GM12873 (cell line): Measurements from ENCODE around the gene PHLDA1.
A peak's percentile ranks its signal among the peaks of the same experiment; 100 is the strongest.

Source experiments
- TF ChIP-seq, protein P1 (sequence below): IDR thresholded peaks from 2 replicates; pipeline ENCODE4 v1.5.1; 2012; ENCODE audit warnings: low read depth, mild to moderate bottlenecking, moderate library complexity, low read length, control low read depth; ENCODE audit not compliant: insufficient read depth; ENCODE audit errors: missing control alignments

Gene PHLDA1

DNA sequence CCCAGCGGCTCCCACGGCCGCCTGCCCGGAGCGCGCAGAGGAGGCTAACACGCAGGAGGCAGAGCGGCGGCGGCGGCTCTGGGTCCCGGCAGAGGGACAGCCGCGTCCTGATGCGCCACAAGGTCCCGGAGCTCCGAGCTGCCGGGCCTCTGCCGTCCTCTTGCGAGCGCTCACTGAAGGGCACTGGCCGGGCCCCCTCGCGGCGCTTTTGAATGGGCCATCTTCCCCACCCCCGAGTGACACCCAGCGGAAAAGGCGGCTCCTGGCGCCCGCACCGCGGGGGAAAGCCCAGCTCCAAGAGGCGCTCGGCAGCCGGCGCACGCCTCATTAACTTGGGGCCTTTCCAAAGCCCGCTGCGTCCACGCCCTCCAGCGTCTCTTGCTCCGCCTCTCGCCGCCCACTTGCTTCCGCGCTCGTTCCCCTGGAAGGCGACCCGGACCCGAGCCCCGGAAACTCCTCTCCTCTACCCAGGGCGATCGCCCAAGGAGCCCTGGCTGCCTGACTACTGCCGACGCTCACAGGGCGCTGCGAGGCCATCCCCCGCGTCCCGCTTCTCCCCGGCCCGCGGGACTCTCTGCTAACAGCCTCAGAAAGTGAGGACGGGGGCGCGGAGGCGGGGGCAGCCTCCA is at the start of gene PHLDA1:
Gene PHLDA1, minus strand, starts transcription at position 363 of the 629 bp plus-strand sequence.
- TF ChIP-seq, protein P1, sequence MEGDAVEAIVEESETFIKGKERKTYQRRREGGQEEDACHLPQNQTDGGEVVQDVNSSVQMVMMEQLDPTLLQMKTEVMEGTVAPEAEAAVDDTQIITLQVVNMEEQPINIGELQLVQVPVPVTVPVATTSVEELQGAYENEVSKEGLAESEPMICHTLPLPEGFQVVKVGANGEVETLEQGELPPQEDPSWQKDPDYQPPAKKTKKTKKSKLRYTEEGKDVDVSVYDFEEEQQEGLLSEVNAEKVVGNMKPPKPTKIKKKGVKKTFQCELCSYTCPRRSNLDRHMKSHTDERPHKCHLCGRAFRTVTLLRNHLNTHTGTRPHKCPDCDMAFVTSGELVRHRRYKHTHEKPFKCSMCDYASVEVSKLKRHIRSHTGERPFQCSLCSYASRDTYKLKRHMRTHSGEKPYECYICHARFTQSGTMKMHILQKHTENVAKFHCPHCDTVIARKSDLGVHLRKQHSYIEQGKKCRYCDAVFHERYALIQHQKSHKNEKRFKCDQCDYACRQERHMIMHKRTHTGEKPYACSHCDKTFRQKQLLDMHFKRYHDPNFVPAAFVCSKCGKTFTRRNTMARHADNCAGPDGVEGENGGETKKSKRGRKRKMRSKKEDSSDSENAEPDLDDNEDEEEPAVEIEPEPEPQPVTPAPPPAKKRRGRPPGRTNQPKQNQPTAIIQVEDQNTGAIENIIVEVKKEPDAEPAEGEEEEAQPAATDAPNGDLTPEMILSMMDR = peak; percentile 50

DNA sequence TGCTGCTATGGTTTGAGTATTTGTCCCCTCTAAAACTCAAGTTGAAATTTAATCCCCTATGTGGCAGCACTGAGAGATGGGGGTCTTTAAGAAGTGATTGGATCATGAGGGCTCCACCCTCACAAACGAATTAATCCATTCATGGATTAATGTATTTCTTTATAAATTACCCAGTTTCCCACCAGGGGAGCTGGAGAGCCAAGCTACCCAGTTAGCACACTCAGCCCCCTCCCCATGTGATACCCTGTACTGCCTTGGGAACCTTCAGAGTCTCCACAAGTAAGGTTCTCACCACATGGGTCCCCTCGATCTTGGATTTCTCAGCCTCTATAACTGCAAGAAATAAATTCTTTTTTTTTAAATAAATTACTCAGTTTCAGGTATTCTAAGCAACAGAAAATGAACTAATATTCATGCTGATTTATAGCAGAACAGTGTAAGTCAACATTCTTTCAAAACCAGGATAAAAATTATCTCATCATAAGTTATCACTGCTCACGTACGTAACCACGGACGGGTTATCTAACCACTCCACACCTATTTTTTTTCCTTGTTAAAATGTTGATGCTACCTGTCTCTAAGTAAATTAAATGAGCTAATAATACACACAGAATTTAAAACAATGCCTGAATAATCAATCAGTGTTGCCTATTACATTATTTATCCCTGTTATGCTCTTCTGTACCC is 49.3 kb upstream of the PHLDA1 start:
- TF ChIP-seq, protein P1 = peak; percentile 17

DNA sequence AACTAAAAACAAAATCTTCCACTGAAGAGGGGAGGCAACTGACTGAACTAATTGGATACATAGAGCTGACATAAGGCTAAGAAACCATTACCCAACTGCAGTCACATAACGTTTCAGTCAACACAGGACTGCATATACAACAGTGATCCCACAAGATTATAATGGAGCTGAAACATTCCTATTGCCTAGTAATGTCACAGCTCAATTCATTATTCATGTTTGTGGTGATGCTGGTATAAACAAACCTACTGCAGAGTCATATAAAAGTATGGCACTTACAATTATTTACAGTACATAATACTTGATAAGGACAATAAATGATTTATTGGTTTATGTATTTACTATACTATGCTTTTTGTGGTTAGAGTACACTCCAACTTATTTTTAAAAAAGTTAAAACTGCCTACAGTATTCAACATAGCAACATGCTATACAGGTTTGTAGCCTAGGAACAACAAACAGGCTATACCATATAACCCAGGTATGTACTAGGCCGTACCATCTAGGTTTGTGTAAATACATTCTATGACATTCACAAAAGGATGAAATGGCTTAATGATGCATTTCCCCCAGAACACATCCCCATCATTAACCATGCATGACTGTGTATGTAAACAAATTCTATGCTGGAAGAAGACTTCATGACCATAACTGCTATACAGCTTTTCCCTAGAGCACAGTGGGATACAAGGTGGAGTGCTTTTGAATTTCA is 48.6 kb upstream of the PHLDA1 start:
- TF ChIP-seq, protein P1 = no peak

DNA sequence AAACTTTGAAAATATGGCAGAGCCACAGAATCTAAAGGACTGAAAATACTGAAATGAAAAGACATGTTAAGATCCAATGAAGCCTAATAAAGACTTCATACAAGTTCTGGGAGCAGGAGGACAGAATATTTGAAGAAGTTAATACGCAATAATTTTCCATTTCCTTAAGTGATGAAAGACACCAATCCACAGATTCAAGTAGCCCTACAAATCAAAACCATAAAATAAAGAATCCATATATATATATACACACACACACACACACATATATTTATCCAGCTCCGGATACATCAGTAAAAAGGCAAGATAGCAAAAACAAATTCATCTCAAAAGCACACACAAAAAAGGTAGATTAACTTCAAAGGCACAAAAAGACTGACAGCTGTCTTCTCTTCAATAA is 47.2 kb upstream of the PHLDA1 start:
- TF ChIP-seq, protein P1 = no peak

DNA sequence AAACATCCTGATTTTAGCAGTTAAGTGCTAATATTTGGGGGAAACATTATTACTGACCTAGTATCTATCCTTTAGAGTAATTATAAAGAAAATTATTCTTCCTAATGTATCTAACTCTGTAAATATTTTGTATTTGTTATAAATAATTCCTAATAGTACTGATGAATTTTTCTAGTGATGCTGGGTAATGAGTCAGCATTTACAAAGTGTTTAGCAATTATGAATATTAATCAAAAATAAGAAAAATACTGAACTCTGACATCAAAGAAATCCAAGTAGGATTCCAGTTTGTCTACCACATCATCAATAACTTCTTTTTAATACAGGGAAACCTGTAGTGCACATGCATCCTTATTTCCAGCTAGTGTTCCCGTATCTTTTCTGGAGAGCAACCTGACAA is 43.9 kb upstream of the PHLDA1 start:
- TF ChIP-seq, protein P1 = no peak

DNA sequence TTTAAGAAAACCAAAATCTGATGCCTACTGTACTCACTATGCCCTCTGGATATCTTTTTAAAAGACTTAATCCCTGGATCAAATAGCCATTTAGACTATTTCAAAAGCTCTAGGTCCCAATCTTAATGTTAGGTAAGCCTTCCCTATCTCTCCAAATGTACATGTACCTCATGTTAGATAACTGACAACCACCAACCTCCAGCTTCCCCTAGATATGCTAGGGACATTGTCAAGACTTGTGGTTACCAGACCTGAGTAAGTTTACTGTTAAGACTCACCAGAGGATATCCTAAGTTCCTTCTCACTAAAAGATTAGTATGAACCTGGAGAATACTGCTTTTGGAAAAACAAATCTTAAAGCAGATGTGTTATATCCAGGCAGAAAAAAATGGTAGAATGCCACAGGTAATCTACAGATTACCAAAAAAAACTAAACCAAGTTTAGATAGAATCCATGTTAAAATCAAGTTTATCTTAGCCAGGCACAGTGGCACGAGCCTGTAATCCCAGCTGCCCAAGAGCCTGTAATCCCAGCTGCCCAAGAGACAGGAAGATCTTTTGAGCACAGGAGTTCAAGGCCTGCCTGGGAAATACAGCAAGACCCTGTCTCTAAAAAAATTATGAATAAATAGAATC is 43.2 kb upstream of the PHLDA1 start:
- TF ChIP-seq, protein P1 = no peak

DNA sequence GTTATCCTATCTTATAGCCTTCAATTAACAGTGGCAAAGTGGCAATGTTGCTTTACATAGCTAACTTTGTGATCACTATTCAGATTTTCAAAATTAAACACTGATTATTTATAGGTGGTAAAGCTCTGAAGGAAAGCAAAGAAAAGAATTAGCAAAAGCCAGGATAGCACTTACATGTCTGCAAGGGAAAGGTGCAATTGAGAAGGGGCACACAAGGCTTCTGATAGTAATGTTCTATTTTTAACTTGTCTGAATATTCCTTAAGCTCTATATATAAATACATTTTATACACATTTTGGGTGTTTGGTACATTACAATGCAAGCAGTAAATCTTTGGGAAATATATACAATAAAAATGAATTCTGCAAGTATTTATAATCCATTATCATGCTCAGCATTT is 42.0 kb upstream of the PHLDA1 start:
- TF ChIP-seq, protein P1 = no peak
